Adrenal gland (tissue), 5 donors: Measurements from ENCODE around the gene PSKH1.

ENCODE experiments used
- CTCF ChIP-seq, 6 experiments: fragments of 450-650 bp in 4 of 6; fragments of 200-600 bp in 2 of 6; sonication (generic) in 1 of 6; IDR thresholded peaks; 1 replicate in 5 of 6; 2 replicates in 1 of 6; pipeline versions ENCODE4 v1.5.1 to v1.8.0; 2016 to 2021; ENCODE audit warnings: antibody characterized with exemption in 6 of 6, mild to moderate bottlenecking in 2 of 6, moderate library complexity in 1 of 6
- POLR2A ChIP-seq, 2 donors: fragments of 450-650 bp; IDR thresholded peaks; one replicate each; pipeline ENCODE4 v1.6.1; 2017; ENCODE audit warnings: antibody characterized with exemption in 2 of 2, mild to moderate bottlenecking in 2 of 2, moderate library complexity in 1 of 2
- donor health status: DM: no; HTN: no; CAD: no.

GRCh38 chr16:67878846-67879245 is 14.2 kb upstream of the PSKH1 start:
- TF ChIP-seq CTCF (IDR thresholded peaks at IDR 0.05) (no peak), POLR2A (IDR thresholded peaks at IDR 0.05) (no peak)
